H1 (cell line): Measurements from ENCODE around the gene ZSWIM6. TPM values are rescaled to one million over a fixed set of nuclear protein-coding genes. Genes with fewer than 3 reads are reported as not detected.

ENCODE experiments used
- CTCF ChIA-PET: fragments of 300-600 bp; sonication (Branson Sonifier 250); formaldehyde crosslinking; loops from one replicate; lab custom pipeline; 2021; ENCODE audit not compliant: partially characterized antibody; lab: Charles Lee
- POLR2A ChIA-PET: fragments of 300-600 bp; sonication (Branson Sonifier 250); formaldehyde crosslinking; loops from one replicate; lab custom pipeline; 2021; ENCODE audit warnings: inconsistent platforms; ENCODE audit not compliant: partially characterized antibody; lab: Charles Lee
- DNase-seq, 2 experiments: peaks; one replicate each; pipeline versions ENCODE4 v3.0.0 to v3.0.0-alpha.2; 2010 to 2022; ENCODE audit warnings: low spot score in 2 of 2, low read depth in 1 of 2, mixed read lengths in 1 of 2
- FAIRE-seq: peaks from 2 replicates; lab custom pipeline; 2011; peaks lifted over from hg19 to GRCh38; lab: Jason Lieb, UNC
- H2AFZ ChIP-seq: 2 replicates; pipeline ENCODE4 v1.8.1; 2012; ENCODE audit warnings: low read length, inconsistent platforms
- H2AK5ac ChIP-seq: 2 replicates; pipeline ENCODE4 v1.6.1; 2013; ENCODE audit warnings: low read depth, low read length
- H2BK120ac ChIP-seq: replicated peaks from 2 replicates; pipeline ENCODE3; 2013; ENCODE audit warnings: low read depth, low read length, inconsistent platforms
- H2BK12ac ChIP-seq: 2 replicates; pipeline ENCODE4 v1.6.1; 2013; ENCODE audit warnings: low read depth, low read length
- H2BK15ac ChIP-seq: 2 replicates; pipeline ENCODE4 v1.6.1; 2013; ENCODE audit warnings: low read length
- H2BK20ac ChIP-seq: 2 replicates; pipeline ENCODE4 v1.6.1; 2013; ENCODE audit warnings: low read length
- H2BK5ac ChIP-seq: 2 replicates; pipeline ENCODE4 v1.6.1; 2013; ENCODE audit warnings: low read depth, low read length
- H3K14ac ChIP-seq: 2 replicates; pipeline ENCODE4 v1.6.1; 2013; ENCODE audit warnings: inconsistent platforms; ENCODE audit not compliant: insufficient read length
- H3K18ac ChIP-seq: 2 replicates; pipeline ENCODE4 v1.6.1; 2013; ENCODE audit warnings: low read length; ENCODE audit errors: extremely low read depth
- H3K23ac ChIP-seq: 2 replicates; pipeline ENCODE4 v1.6.1; 2013; ENCODE audit warnings: inconsistent platforms; ENCODE audit not compliant: insufficient read length
- H3K23me2 ChIP-seq: 2 replicates; pipeline ENCODE4 v1.6.1; 2013; ENCODE audit warnings: low read depth, low read length
- H3K27ac ChIP-seq: 2 replicates; pipeline ENCODE4 v1.6.1; 2011; ENCODE audit warnings: low read depth, low read length, inconsistent platforms
- H3K27me3 ChIP-seq, 4 experiments: replicated peaks in 1 of 4; 1 replicate in 1 of 4; 2 replicates in 3 of 4; pipeline versions ENCODE4 v1.6.1 to v1.8.1; 2011 to 2013; ENCODE audit warnings: low read length in 3 of 4, mild to moderate bottlenecking in 3 of 4, inconsistent platforms in 2 of 4, mixed read lengths in 2 of 4, moderate library complexity in 1 of 4; ENCODE audit not compliant: control insufficient read depth in 3 of 4, insufficient read depth in 3 of 4; ENCODE audit errors: extremely low read depth in 1 of 4
- H3K36me3 ChIP-seq, 4 experiments: 2 replicates each; pipeline versions ENCODE4 v1.6.1 to v1.8.1; 2011 to 2013; ENCODE audit warnings: mild to moderate bottlenecking in 4 of 4, low read length in 3 of 4, moderate library complexity in 2 of 4, control low read depth in 1 of 4, inconsistent platforms in 1 of 4; ENCODE audit not compliant: insufficient read depth in 4 of 4, control insufficient read depth in 2 of 4
- H3K4ac ChIP-seq: replicated peaks from 2 replicates; pipeline ENCODE3; 2013; ENCODE audit warnings: low read length, low read depth, mixed read lengths, inconsistent platforms; ENCODE audit not compliant: insufficient read length
- H3K4me1 ChIP-seq, 4 experiments: replicated peaks in 1 of 4; 1 replicate in 1 of 4; 2 replicates in 3 of 4; pipeline versions ENCODE4 v1.6.1 to v1.8.1; 2011 to 2013; ENCODE audit warnings: low read length in 3 of 4, inconsistent platforms in 2 of 4, mixed read lengths in 1 of 4; ENCODE audit not compliant: insufficient read depth in 4 of 4, control insufficient read depth in 3 of 4
- H3K4me2 ChIP-seq, 2 experiments: 2 replicates each; pipeline versions ENCODE4 v1.6.1 to v1.8.1; 2011 to 2013; ENCODE audit warnings: low read depth in 2 of 2, low read length in 2 of 2, control low read depth in 1 of 2, inconsistent platforms in 1 of 2, mild to moderate bottlenecking in 1 of 2; ENCODE audit not compliant: insufficient read depth in 1 of 2
- H3K4me3 ChIP-seq, 4 experiments: fragments of 200-600, 300-600 bp in 1 of 4; sonication (generic), shearing (Covaris generic), sonication (Bioruptor Twin) in 1 of 4; 2 replicates each; pipeline versions ENCODE4 v1.5.1 to v1.8.1; 2011 to 2016; ENCODE audit warnings: low read length in 4 of 4, low read depth in 3 of 4, control low read depth in 2 of 4, inconsistent platforms in 2 of 4, mild to moderate bottlenecking in 2 of 4, mixed read lengths in 1 of 4, moderate library complexity in 1 of 4; ENCODE audit not compliant: insufficient read depth in 2 of 4; ENCODE audit errors: extremely low read depth in 1 of 4
- H3K56ac ChIP-seq: replicated peaks from 2 replicates; pipeline ENCODE3; 2013; ENCODE audit warnings: low read depth, mild to moderate bottlenecking, mixed read lengths, low read length, inconsistent platforms; ENCODE audit not compliant: insufficient read length
- H3K79me1 ChIP-seq: 2 replicates; pipeline ENCODE4 v1.6.1; 2013; ENCODE audit warnings: low read depth, low read length, control low read depth
- H3K79me2 ChIP-seq, 2 experiments: 2 replicates each; pipeline versions ENCODE4 v1.6.1 to v1.8.1; 2012 to 2013; ENCODE audit warnings: low read length in 2 of 2, mild to moderate bottlenecking in 2 of 2, inconsistent platforms in 1 of 2; ENCODE audit not compliant: insufficient read depth in 2 of 2, control insufficient read depth in 1 of 2
- H3K9ac ChIP-seq, 4 experiments: replicated peaks in 1 of 4; 1 replicate in 1 of 4; 2 replicates in 3 of 4; pipeline versions ENCODE4 v1.6.1 to v1.8.1; 2011 to 2013; ENCODE audit warnings: low read depth in 3 of 4, low read length in 3 of 4, control low read depth in 2 of 4, mild to moderate bottlenecking in 2 of 4, moderate library complexity in 2 of 4, inconsistent platforms in 1 of 4; ENCODE audit errors: extremely low read depth in 1 of 4
- H3K9me3 ChIP-seq, 2 experiments: 2 replicates each; pipeline versions ENCODE4 v1.6.1 to v1.8.1; 2012 to 2013; ENCODE audit warnings: mild to moderate bottlenecking in 2 of 2, moderate library complexity in 2 of 2, control low read depth in 1 of 2, inconsistent platforms in 1 of 2, low read depth in 1 of 2, low read length in 1 of 2, mixed read lengths in 1 of 2; ENCODE audit not compliant: insufficient read depth in 2 of 2
- H4K20me1 ChIP-seq, 2 experiments: replicated peaks in 1 of 2; 2 replicates each; pipeline versions ENCODE3 to v1.8.1; 2011 to 2013; ENCODE audit warnings: inconsistent platforms in 2 of 2, low read length in 2 of 2, mild to moderate bottlenecking in 1 of 2; ENCODE audit not compliant: insufficient read depth in 2 of 2, control insufficient read depth in 1 of 2
- H4K5ac ChIP-seq: 2 replicates; pipeline ENCODE4 v1.6.1; 2013; ENCODE audit warnings: low read length, low read depth, mixed read lengths, inconsistent platforms; ENCODE audit not compliant: insufficient read length
- H4K8ac ChIP-seq: 2 replicates; pipeline ENCODE4 v1.8.0; 2013; ENCODE audit warnings: mild to moderate bottlenecking, moderate library complexity, low read length, inconsistent platforms; ENCODE audit not compliant: insufficient read depth; ENCODE audit errors: extremely low read depth
- H4K91ac ChIP-seq: replicated peaks from 2 replicates; pipeline ENCODE3; 2013; ENCODE audit warnings: low read length, mixed read lengths, inconsistent platforms; ENCODE audit not compliant: insufficient read length
- CREB1 ChIP-seq: IDR thresholded peaks from 2 replicates; pipeline ENCODE4 v1.6.1; 2012; ENCODE audit warnings: inconsistent platforms
- EGR1 ChIP-seq: IDR thresholded peaks from 2 replicates; pipeline ENCODE4 v1.6.1; 2011; ENCODE audit warnings: low read depth, low read length, borderline replicate concordance
- HDAC6 ChIP-seq: IDR thresholded peaks from one replicate; pipeline ENCODE4 v1.7.1; 2012; ENCODE audit warnings: low read depth, mild to moderate bottlenecking, inconsistent platforms, low read length, moderate library complexity
- RAD21 ChIP-seq, 2 experiments: IDR thresholded peaks in 1 of 2; conservative IDR thresholded peaks in 1 of 2; 2 replicates each; pipeline ENCODE4 v1.6.1; 2011; ENCODE audit warnings: low read depth in 2 of 2, low read length in 2 of 2, improper control_type of control experiment in 1 of 2, inconsistent platforms in 1 of 2, mild to moderate bottlenecking in 1 of 2, moderate library complexity in 1 of 2
- SIN3A ChIP-seq, 2 experiments: IDR thresholded peaks in 1 of 2; conservative IDR thresholded peaks in 1 of 2; 2 replicates each; pipeline ENCODE4 v1.6.1; 2011 to 2012; ENCODE audit warnings: low read length in 2 of 2, improper control_type of control experiment in 1 of 2, low read depth in 1 of 2, mild to moderate bottlenecking in 1 of 2
- TAF7 ChIP-seq: optimal IDR thresholded peaks from 2 replicates; pipeline ENCODE3; 2011; ENCODE audit warnings: low read depth, mild to moderate bottlenecking, inconsistent platforms, low read length, moderate library complexity, borderline replicate concordance
- WGBS, 2 experiments: shearing (Covaris generic) in 1 of 2; methylation state at CpG; one replicate each; pipeline versions ENCODE4 v1.1.6 to v1.1.7; 2013 to 2015; ENCODE audit warnings: low lambda C conversion rate in 2 of 2, mixed read lengths in 2 of 2, inconsistent platforms in 1 of 2, low coverage in 1 of 2, missing lambda C conversion rate in 1 of 2; ENCODE audit not compliant: insufficient replicate concordance in 2 of 2, insufficient coverage in 1 of 2, insufficient read length in 1 of 2; ENCODE audit errors: extremely low coverage in 1 of 2, missing lambda C conversion rate in 1 of 2; 5-methylcytosine and 5-hydroxymethylcytosine counted together
- polyA plus RNA-seq, 7 experiments: library from polyadenylated mRNA; depleted of rRNA in 3 of 7; stranded (reverse) in 5 of 7; unstranded in 2 of 7; fragments of >200 nt in 5 of 7; fragments of 200-250 nt in 2 of 7; gene quantifications; 1 replicate in 5 of 7; 2 replicates in 1 of 7; 4 replicates in 1 of 7; pipeline versions ENCODE4 v1.2.1 to v1.2.3, GENCODE V29; 2011 to 2013; ENCODE audit warnings: missing spikeins in 2 of 7, mixed read lengths in 2 of 7
- total RNA-seq: library from RNA; stranded (reverse); fragmentation: NEBNext Ultra II Directional; extraction: Animal tissue kit (Norgen Biotek cat#: 25700); gene quantifications from 2 replicates; pipeline ENCODE4 v1.2.1, GENCODE V29; 2021

The ZSWIM6 gene
- total and polyA plus RNA-seq, 2 of the 8 experiments (the other 6 are each of a cell fraction or from before 2014, with no cell fraction given): 7.9 to 12.4 TPM

DNA sequence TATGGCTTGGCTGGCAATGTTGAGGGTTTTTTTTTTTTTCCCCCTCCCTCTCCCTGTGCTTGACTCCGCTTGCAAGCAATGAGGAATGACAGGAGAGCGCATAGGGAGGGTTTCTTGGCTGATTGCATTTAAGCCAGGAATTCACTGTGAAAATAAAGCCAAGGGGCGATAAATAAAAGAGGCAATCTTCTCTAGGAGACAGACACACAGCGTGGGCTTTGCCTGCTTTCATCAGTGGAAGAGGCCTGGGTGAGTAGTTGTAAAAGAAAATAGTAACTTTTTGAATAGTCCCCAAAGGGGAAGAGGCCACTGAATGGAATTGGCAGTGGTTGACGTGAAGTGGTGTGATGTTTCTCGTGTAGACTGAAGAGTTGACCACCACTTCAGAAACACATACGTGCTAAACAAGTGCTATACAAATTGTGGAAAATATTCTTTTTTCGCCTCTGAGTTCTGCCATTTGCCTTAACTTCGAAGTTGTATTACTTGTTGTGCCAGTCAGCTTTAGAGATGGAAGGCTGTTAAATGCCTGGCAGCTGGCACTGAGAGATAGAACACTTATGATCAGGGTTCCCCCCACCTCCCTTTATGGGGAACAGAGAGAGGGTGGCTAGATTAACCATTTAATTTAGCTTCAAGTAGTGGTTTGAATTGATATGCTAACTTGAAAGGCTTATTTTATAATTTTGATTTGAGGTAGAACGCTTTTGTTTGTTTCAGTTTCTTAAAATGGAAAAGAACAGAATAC, 3.0 kb downstream of the ZSWIM6 start:
- DNase-seq (no peak), FAIRE-seq (no peak)
- Histone ChIP-seq H3K4me1 (peaks cover 0 to 7% (median 2%) of the 10 kb centered on the region in 4 experiments; a peak in 2 of 7 replicates), H4K5ac (no peak overlapping the region), H3K4me3 (peak overlapping the region in 1 of 4 experiments; percentile 93; a peak in 2 of 8 replicates), H3K27me3 (peaks cover 3 to 37% (median 20%) of the 10 kb centered on the region in 4 experiments), H2BK20ac (no peak overlapping the region), H3K27ac (no peak overlapping the region), H2BK12ac (no peak overlapping the region), H2AFZ (no peak overlapping the region), H3K56ac (no peak overlapping the region), H2BK5ac (no peak overlapping the region), H3K4me2 (peak overlapping the region; percentile 46 to 85), H4K20me1 (peaks cover 23 to 25% of the 10 kb centered on the region in 2 experiments), H3K4ac (no peak overlapping the region), H3K36me3 (no peaks in the 10 kb centered on the region), H3K18ac (no peak overlapping the region), H2AK5ac (no peak overlapping the region), H3K9me3 (no peaks in the 10 kb centered on the region), H3K9ac (no peak overlapping the region), H3K79me1 (no peaks in the 10 kb centered on the region), H2BK15ac (no peak overlapping the region), H4K8ac (no peak overlapping the region), H3K23ac (no peak overlapping the region), H4K91ac (no peak overlapping the region), H3K23me2 (peaks cover 13% of the 10 kb centered on the region; the same call in 1 of the 2 replicates), H3K79me2 (peaks cover 0 to 60% of the 10 kb centered on the region in 2 experiments; a peak in 2 of 4 replicates), H3K14ac (no peak overlapping the region), H2BK120ac (no peak overlapping the region)
- CTCF ChIA-PET: interaction anchor here (0.8 to 2.1 kb wide), 4 partner anchors 22 to 647 kb away, joined by 3 to 8 read pairs (median 3); no protein-coding TSS in a partner anchor
- TF ChIP-seq EGR1 (no peak), SIN3A (conservative IDR thresholded peaks at IDR 0.05 in 1 of 2, IDR thresholded peaks at IDR 0.05 in 1 of 2; ENCODE audit: low read depth in 1 of 2, low read length in 2 of 2) (no peak), TAF7 (no peak), CREB1 (no peak), RAD21 (IDR thresholded peaks at IDR 0.05 in 1 of 2, conservative IDR thresholded peaks at IDR 0.05 in 1 of 2; ENCODE audit: low read depth in 2 of 2, low read length in 2 of 2) (no peak), HDAC6 (no peak)
- POLR2A ChIA-PET: interaction anchor here (0.9 to 1.6 kb wide), 3 partner anchors 13 to 171 kb away, joined by 3 to 4 read pairs (median 3); no protein-coding TSS in a partner anchor
- WGBS, 2 experiments: 64% methylated on average over 10 of the region's 10 CpGs; no CpG with 5 or more reads in 1 of the 2 experiments
